ENCODE measurements around the gene NPC2.

The NPC2 gene

DNA sequence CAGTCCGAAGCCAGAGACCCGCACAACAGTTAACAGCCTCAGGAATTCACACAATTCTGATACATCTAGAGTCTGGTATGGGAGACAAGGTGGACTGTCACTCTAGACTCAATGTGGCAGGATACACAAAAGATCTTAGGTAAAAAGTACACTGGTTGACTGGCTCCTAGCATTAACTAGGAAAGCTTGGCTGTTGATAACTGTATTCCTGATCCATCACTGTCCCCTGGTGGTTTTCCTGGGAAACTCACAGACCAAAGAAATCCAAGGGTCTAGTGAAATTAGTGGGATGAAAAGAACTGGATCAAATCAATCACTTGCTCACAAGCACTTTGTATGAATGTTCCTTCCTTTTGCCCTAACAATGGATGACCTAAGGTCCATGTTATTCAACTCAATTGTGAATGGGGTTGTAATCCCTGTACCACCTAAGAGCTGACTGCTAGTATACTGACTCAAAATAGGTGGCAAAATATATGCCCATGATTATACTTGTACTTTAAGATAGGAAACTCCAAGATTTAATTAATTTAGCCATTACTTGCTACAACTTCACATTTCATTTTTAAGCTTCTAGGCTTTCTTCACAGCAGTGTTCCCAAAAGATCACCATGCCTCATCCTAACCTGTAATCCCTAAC is 14.0 kb downstream of the NPC2 start:
- TF ChIP-seq POLR2A (IDR thresholded peaks at IDR 0.05; ENCODE audit: low read depth, low read length) (no peak), POLR2AphosphoS5 (IDR thresholded peaks at IDR 0.05; ENCODE audit: low read depth, low read length) (no peak), TAF1 (IDR thresholded peaks at IDR 0.05; ENCODE audit: borderline replicate concordance, low read depth, low read length) (no peak)
- DNase-seq (ENCODE audit: insufficient read length) (no peak), FAIRE-seq (no peak)

DNA sequence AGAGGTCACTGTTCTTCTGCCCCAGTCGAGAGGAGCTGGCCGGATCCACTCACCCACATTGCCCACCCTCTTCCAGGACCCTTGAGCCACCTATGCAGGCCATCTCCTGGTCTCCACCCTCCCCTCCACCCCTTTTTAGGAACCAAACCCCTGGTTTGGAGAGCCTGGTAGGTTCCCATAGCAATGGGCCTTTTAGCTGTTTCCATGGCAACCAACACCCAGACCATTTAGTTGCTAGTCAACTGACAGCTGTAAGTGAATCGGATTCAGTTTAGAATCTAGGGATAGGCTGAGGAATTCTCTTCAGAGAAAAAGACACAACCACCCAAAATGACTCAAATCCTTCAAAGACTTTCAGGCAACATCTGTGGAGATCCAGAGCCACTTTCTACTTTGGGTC is 16.5 kb downstream of the NPC2 start:
- DNase-seq (ENCODE audit: insufficient read length) (no peak), FAIRE-seq (no peak)
- TF ChIP-seq POLR2AphosphoS5 (IDR thresholded peaks at IDR 0.05; ENCODE audit: low read depth, low read length) (no peak), POLR2A (IDR thresholded peaks at IDR 0.05; ENCODE audit: low read depth, low read length) (no peak), TAF1 (IDR thresholded peaks at IDR 0.05; ENCODE audit: borderline replicate concordance, low read depth, low read length) (no peak)

DNA sequence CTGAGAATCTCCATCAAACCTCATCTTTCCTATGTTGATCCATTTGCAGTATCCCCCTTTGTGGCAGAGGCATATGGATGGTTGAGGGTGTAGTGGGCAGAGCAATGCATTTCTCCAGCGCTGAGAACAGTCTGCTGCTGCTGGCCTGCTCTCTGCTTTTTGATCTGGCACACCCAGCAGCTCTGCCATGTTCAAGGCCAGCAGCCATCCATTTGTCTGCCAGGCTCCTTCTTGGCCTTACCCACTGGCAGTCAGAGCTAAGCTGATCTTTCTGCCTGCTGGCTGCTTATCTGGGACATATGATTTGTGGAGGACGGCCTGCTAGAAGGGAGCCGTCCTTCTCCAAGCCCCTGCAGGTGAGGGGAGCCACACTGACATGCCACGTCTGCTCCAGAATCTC is 17.0 kb downstream of the NPC2 start:
- no peak for DNase-seq (ENCODE audit: insufficient read length)
- no peak for FAIRE-seq
- TF ChIP-seq POLR2A (IDR thresholded peaks at IDR 0.05; ENCODE audit: low read depth, low read length) (no peak), TAF1 (IDR thresholded peaks at IDR 0.05; ENCODE audit: borderline replicate concordance, low read depth, low read length) (no peak), POLR2AphosphoS5 (IDR thresholded peaks at IDR 0.05; ENCODE audit: low read depth, low read length) (no peak)

DNA sequence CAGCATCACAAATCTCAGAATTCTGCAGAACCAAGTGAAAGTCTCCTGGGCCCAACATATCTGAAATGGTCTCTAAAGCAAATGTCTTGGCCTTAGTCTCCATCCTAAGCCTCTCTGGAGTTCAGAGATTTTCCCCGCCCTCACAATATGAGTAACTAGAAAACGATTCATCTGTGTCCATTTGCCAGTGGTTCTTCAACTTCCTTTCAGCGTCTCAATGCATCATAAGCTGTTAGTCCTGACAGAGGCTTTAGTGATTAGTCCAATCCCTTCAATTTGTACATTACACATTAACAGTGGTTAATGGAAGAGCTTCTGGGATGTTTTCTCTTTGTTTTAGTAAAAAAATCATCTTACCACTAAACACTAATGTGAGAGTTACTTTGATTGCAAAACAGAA is 17.4 kb downstream of the NPC2 start:
- no peak for TF ChIP-seq POLR2A (IDR thresholded peaks at IDR 0.05; ENCODE audit: low read depth, low read length)
- no peak for TF ChIP-seq TAF1 (IDR thresholded peaks at IDR 0.05; ENCODE audit: borderline replicate concordance, low read depth, low read length)
- TF ChIP-seq POLR2AphosphoS5 (IDR thresholded peaks at IDR 0.05; ENCODE audit: low read depth, low read length), result no peak
- DNase-seq (ENCODE audit: insufficient read length) (no peak), FAIRE-seq (no peak)

DNA sequence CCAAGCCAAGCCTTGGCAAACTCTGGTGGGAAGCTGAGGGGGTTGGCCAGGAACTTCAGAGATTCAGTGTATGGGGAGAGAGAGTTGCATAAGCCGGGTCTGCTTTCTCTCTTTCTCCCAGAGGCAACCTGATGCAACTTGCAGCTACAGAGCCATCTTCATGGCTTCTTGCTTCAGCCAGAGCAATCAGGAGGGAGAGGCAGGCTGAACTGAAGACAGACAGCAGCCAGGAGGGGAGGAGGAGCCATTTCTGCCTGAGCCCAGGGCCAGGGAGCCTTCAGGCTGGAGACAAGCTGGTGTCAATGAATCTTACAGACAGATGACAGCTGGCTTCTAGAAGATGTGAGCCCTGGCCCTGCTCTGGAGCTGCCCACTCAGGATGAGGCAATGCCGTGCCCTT is 18.7 kb downstream of the NPC2 start:
- no peak for TF ChIP-seq POLR2AphosphoS5 (IDR thresholded peaks at IDR 0.05; ENCODE audit: low read depth, low read length)
- TF ChIP-seq TAF1 (IDR thresholded peaks at IDR 0.05; ENCODE audit: borderline replicate concordance, low read depth, low read length), result no peak
- no peak for TF ChIP-seq POLR2A (IDR thresholded peaks at IDR 0.05; ENCODE audit: low read depth, low read length)
- FAIRE-seq (no peak), DNase-seq (ENCODE audit: insufficient read length) (no peak)

DNA sequence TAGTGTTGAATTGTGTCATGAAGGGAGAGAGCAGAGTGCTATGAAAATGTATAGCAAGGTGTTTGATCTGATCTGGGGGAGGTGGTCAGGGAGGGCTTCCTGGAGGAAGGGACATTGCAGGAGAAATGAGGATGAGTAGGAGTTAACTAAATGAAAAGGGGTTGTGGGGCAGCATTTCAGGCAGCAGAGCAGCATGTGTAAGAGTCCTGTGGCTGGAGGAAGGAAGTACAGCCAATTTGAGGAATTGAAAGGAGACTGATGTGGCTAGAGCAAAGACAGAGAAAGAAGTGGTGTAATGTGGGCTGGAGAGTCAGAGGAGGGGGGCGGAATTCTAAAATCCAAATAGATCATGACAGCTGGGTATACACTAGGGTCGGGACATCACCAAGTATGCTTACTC is 20.5 kb downstream of the NPC2 start:
- DNase-seq (ENCODE audit: insufficient read length) (no peak), FAIRE-seq (no peak)
- TF ChIP-seq POLR2A (IDR thresholded peaks at IDR 0.05; ENCODE audit: low read depth, low read length) (no peak), POLR2AphosphoS5 (IDR thresholded peaks at IDR 0.05; ENCODE audit: low read depth, low read length) (no peak), TAF1 (IDR thresholded peaks at IDR 0.05; ENCODE audit: borderline replicate concordance, low read depth, low read length) (no peak)

DNA sequence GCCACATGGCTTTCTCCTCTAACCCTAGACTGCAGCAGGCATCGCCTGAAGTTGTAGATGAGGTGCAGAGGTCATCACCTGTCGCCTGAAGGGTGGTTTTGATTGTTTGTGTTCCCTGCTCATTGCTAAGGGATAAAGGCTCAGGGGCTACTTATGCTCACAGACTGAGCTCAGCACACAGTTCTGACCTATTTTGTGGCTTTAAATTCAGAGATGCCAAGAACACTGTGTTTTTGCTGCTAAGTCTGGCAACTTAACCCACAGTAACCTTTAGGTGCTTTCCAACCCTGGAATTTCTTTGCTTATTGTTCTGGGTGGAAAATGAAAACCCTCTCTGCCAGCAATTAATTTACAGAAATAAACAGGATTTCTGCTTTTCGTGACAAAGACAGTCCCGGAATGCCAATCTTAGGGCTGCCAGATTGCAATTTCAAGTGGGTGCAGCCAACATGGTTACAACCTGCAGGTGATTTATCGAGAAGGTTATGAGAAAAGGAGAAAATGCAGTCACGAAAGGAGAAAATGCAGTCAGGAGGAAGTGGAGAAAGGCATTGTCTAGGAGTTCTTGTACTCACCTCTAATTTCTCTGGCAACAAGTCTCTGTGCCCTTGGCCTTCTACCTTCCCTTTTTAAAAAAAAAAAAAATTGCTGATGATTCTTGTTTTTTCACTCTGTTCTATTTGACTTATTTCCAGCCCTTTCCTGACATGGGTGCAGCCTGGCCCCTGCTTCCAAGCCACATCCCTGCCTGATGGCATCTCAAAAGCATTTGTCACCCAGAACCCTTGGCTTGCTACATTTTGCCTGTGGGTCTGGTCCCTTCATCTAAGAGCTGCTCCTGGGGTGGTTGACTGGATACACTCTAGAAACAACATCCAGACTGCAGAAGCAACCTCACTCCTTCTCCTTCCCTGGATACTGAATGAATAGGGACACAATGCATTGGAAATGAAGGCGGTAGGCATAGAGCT is 23.3 kb downstream of the NPC2 start:
- no peak for DNase-seq (ENCODE audit: insufficient read length)
- no peak for TF ChIP-seq POLR2AphosphoS5 (IDR thresholded peaks at IDR 0.05; ENCODE audit: low read depth, low read length)
- TF ChIP-seq TAF1 (IDR thresholded peaks at IDR 0.05; ENCODE audit: borderline replicate concordance, low read depth, low read length), result no peak
- no peak for TF ChIP-seq POLR2A (IDR thresholded peaks at IDR 0.05; ENCODE audit: low read depth, low read length)

DNA sequence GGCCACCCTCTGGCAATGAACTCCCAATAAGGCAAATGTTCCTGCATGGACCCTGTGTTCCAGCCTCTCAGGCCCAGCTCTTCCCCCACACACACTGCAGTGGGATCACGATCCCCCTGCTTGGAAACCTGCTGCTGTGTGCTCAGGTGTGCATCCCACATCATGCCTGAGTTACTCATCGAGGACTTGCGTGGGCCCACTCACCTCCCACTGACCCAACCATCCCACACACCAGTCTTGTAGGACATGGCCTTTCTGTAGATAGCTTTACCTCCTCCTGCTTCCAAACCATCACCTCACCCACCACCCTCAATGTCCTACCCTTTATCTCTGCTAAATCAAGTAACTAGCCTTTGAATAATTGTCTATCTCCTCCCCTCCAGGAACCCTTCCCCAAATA is 24.6 kb downstream of the NPC2 start:
- DNase-seq (ENCODE audit: insufficient read length), result no peak
- TF ChIP-seq TAF1 (IDR thresholded peaks at IDR 0.05; ENCODE audit: borderline replicate concordance, low read depth, low read length) (no peak), POLR2AphosphoS5 (IDR thresholded peaks at IDR 0.05; ENCODE audit: low read depth, low read length) (no peak), POLR2A (IDR thresholded peaks at IDR 0.05; ENCODE audit: low read depth, low read length) (no peak)
- no peak for FAIRE-seq

More for the DNA sequence above, 23.3 kb downstream of the NPC2 start:
- FAIRE-seq, result no peak

DNA sequence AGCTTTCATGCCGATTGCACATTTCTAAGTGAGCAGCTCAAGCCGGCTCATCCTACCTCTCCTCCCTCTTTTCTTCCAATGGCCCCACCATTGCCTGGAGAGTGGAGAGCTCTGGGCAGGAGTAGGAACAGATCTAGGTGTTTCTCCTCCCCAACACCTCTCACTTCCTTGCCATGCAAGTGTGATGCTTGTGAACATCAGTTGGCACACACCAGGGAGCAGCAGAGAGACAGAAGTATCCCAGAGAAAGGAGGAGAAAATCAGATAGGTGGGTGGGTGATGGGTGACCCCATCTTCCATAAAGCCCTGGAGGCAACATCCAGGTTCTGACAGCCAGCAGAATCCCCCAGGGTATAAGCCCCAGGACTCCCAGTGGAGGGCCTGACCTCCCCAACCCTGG is 27.8 kb downstream of the NPC2 start:
- no peak for FAIRE-seq
- TF ChIP-seq POLR2A (IDR thresholded peaks at IDR 0.05; ENCODE audit: low read depth, low read length) (no peak), TAF1 (IDR thresholded peaks at IDR 0.05; ENCODE audit: borderline replicate concordance, low read depth, low read length) (no peak), POLR2AphosphoS5 (IDR thresholded peaks at IDR 0.05; ENCODE audit: low read depth, low read length) (no peak)
- DNase-seq (ENCODE audit: insufficient read length), result no peak

DNA sequence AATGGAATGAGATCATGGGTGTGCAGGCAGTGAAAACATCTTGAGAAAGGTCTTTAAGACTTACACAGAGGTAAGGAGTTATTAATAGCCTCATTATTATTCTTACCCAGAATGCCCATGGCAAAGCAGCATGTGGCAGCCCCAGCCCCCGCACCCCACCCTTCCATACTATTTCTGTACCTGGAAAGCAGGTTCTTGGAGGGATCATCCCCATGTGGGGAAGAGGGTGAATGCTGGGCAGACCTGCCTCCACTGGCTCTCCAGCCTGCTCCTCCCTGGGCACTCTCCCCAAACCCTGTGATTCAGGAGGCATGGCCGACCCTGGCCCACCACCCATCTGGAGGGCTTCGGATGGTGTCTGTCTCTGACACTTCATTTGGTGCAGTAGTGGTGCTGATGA is 28.3 kb downstream of the NPC2 start:
- DNase-seq (ENCODE audit: insufficient read length) (no peak), FAIRE-seq (no peak)
- TF ChIP-seq TAF1 (IDR thresholded peaks at IDR 0.05; ENCODE audit: borderline replicate concordance, low read depth, low read length) (no peak), POLR2A (IDR thresholded peaks at IDR 0.05; ENCODE audit: low read depth, low read length) (no peak), POLR2AphosphoS5 (IDR thresholded peaks at IDR 0.05; ENCODE audit: low read depth, low read length) (no peak)

DNA sequence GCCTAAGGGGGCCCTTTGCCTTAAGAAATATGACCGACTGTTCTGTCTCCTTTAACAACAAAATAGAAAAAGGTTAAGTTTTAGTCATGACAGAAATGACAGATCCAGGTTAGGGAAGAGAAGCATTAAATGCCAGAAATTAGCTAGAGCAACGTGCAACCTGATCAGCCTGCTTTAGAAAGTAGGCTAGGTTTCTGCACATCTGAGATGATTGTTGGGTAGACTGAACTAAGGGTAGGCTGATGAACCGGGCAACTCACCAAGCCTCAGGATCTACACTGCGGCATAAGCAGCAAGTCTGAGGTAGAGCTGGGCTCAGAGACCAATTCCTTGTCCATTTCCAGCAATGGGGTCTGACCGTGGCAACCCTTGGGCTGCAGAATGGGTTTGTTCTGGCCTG is 29.4 kb downstream of the NPC2 start:
- no peak for TF ChIP-seq POLR2AphosphoS5 (IDR thresholded peaks at IDR 0.05; ENCODE audit: low read depth, low read length)
- FAIRE-seq (no peak), DNase-seq (ENCODE audit: insufficient read length) (no peak)

DNA sequence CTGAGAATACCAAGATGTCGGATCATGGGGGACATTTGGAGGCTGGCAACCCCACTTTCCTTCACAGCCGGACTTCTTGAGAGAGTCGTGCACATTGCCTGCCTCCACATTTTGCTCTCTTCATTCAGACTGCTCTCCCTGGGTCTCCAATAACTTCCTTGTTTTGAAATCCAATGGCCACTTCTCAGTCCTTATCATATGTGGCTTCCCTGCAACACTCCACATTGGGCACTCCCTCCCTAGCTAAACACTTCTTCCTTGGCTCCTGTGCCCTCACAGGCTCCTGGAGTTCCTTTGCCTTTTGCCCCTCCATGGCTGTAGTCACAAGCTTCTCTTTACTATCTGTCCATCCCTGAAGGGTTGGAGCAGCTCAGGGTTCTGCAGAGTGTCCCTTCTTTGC is 30.1 kb downstream of the NPC2 start:
- no peak for TF ChIP-seq POLR2A (IDR thresholded peaks at IDR 0.05; ENCODE audit: low read depth, low read length)
- TF ChIP-seq TAF1 (IDR thresholded peaks at IDR 0.05; ENCODE audit: borderline replicate concordance, low read depth, low read length), result no peak
- TF ChIP-seq POLR2AphosphoS5 (IDR thresholded peaks at IDR 0.05; ENCODE audit: low read depth, low read length), result no peak
- no peak for DNase-seq (ENCODE audit: insufficient read length)
- no peak for FAIRE-seq

Data from GM12892 (cell line).